HG02798 (cell line): ENCODE measurements around the gene USP5.
"Not testable (repeated sequence)": the region's sequence is repeated elsewhere in the genome, so short reads cannot be mapped to it uniquely, and the experiment has no call there.

ENCODE experiments used
- ATAC-seq: cut with Tn5 transposase; IDR thresholded peaks from one replicate; pipeline ENCODE4 v1.9.1; 2021; ENCODE audit warnings: mild to moderate bottlenecking; ENCODE audit not compliant: unreplicated experiment, poor library complexity

Gene USP5

GRCh38 chr12:6879824-6880223 lies 27.9 kb downstream of the USP5 start:
- ATAC-seq: not testable (repeated sequence)

- ATAC-seq: no peak
Measured at GRCh38 chr12:6883252-6883651, 31.3 kb downstream of the USP5 start.

GRCh38 chr12:6883683-6884082 lies 31.7 kb downstream of the USP5 start:
- ATAC-seq: no peak

GRCh38 chr12:6884539-6884938 lies 32.6 kb downstream of the USP5 start:
- no peak for ATAC-seq

GRCh38 chr12:6886206-6886999 lies 34.5 kb downstream of the USP5 start:
- not testable (repeated sequence) for ATAC-seq

GRCh38 chr12:6887460-6887859 lies 35.5 kb downstream of the USP5 start:
- no peak for ATAC-seq

GRCh38 chr12:6888360-6888759 lies 36.4 kb downstream of the USP5 start:
- no peak for ATAC-seq

GRCh38 chr12:6888794-6889193 lies 36.8 kb downstream of the USP5 start:
- ATAC-seq: not testable (repeated sequence)

- not testable (repeated sequence) for ATAC-seq
Measured at GRCh38 chr12:6889775-6890573, 38.0 kb downstream of the USP5 start.

- ATAC-seq: peak; percentile 95
Measured at GRCh38 chr12:6890789-6891645, 39.1 kb downstream of the USP5 start.

- no peak for ATAC-seq
Measured at GRCh38 chr12:6891646-6892001, 39.7 kb downstream of the USP5 start.

GRCh38 chr12:6892683-6893082 lies 40.7 kb downstream of the USP5 start:
- ATAC-seq: not testable (repeated sequence)

- ATAC-seq: no peak
Measured at GRCh38 chr12:6894321-6894720, 42.4 kb downstream of the USP5 start.

- ATAC-seq: no peak
Measured at GRCh38 chr12:6896846-6897435, 45.0 kb downstream of the USP5 start.

- no peak for ATAC-seq
Measured at GRCh38 chr12:6899427-6899826, 47.5 kb downstream of the USP5 start.

GRCh38 chr12:6899837-6900519 lies 48.0 kb downstream of the USP5 start:
- ATAC-seq: no peak

GRCh38 chr12:6902448-6902847 lies 50.5 kb downstream of the USP5 start:
- no peak for ATAC-seq

- no peak for ATAC-seq
Measured at GRCh38 chr12:6903722-6904121, 51.8 kb downstream of the USP5 start.
